ENCODE results near the gene TCF7L1.

TCF7L1 gene

GRCh38 chr2:85156619-85157018 lies 23.4 kb downstream of the TCF7L1 start:
- TF ChIP-seq CTCF (IDR thresholded peaks at IDR 0.05; ENCODE audit: extremely low read depth, missing control alignments) = no peak

GRCh38 chr2:85157345-85157744 lies 24.2 kb downstream of the TCF7L1 start:
- DNase-seq (ENCODE audit: low spot score) = no peak
- TF ChIP-seq CTCF (IDR thresholded peaks at IDR 0.05; ENCODE audit: extremely low read depth, missing control alignments) = no peak

More at GRCh38 chr2:85156619-85157018, 23.4 kb downstream of the TCF7L1 start:
- DNase-seq (ENCODE audit: low spot score) = no peak

DNA sequence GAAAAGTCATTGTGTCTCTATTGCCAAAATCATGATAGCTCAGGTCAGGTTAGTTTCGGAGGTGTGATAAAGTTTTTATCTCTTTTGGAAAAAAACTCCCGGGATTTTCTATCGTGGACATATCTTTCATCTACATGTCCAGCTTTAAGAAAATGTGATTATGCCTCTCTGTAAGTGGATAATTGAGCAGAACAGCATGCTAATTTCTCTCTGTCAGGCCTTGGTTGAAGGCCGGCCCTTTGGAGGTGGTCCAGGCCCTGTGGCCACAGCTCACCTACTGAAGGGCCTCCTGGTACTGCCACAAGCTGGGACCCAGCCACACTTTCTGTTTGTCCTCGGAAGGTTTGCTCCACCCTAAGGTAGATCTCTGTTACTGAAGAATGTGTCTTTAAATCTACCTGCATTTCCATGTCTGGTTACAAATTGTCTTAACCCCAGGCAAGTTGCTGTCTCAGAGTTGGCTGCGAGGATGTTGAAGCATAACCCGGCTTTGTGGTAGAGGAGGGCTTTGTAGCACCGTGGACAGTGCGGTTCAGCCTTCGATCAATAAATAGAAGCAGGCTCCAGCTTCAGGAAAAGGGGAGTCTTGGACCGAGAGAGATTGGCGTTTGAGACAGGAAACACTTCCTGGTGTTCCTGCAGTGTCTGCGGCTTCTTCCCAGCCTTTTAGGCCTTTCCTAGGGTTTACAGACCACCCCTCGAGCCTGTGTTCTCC lies 25.5 kb downstream of the TCF7L1 start:
- no peak for TF ChIP-seq CTCF (IDR thresholded peaks at IDR 0.05; ENCODE audit: extremely low read depth, missing control alignments)
- DNase-seq (ENCODE audit: low spot score) = no peak

- TF ChIP-seq CTCF (IDR thresholded peaks at IDR 0.05; ENCODE audit: extremely low read depth, missing control alignments) = no peak
- DNase-seq (ENCODE audit: low spot score) = no peak
These were observed 26.4 kb downstream of the TCF7L1 start for GRCh38 chr2:85159589-85159988.

- DNase-seq (ENCODE audit: low spot score) = no peak
- no peak for TF ChIP-seq CTCF (IDR thresholded peaks at IDR 0.05; ENCODE audit: extremely low read depth, missing control alignments)
These were observed 28.1 kb downstream of the TCF7L1 start for GRCh38 chr2:85160966-85161960.

- DNase-seq (ENCODE audit: low spot score) = no peak
These were observed 29.6 kb downstream of the TCF7L1 start for GRCh38 chr2:85162746-85163301.

More at GRCh38 chr2:85162746-85163301, 29.6 kb downstream of the TCF7L1 start:
- no peak for TF ChIP-seq CTCF (IDR thresholded peaks at IDR 0.05; ENCODE audit: extremely low read depth, missing control alignments)
